ENCODE data around the gene NPY5R. TPM values are rescaled to one million over a fixed set of nuclear protein-coding genes. Genes with fewer than 3 reads are reported as not detected.

Gene NPY5R
- total and polyA plus RNA-seq, 2 donors (not counting 1 experiment from before 2014, with no cell fraction given) = not detected

DNA sequence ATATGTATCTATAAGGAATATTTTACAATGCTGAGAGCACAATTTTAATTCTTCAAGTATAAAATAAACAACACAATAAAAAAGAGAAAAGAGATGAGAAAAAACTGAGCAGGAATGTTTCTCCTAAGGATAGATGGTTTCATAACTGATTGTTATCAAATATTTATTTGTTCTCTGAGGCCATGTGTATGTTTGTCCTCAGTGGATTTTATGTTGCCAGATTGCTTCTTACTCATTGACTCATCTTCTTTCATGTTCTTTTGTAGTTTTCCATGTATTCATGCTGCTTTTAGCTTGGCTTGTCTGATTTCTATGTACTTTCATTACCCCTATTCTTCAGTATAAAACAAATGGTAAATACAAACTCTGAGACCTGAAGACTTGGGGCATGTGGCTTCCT lies 41.2 kb downstream of the NPY5R start:
- Histone ChIP-seq H3K4me3 (replicated peaks in 1 of 4; ENCODE audit: control extremely low read depth in 1 of 4, insufficient read depth in 1 of 4, low read depth in 3 of 4, low read length in 4 of 4) (no peak overlapping the region), H3K4me2 (ENCODE audit: extremely low read depth, insufficient read depth, low read length) (no peak overlapping the region), H4K20me1 (ENCODE audit: control insufficient read depth, extremely low read depth, insufficient read depth, low read length) (no peaks in the 10 kb centered on the region), H3K79me2 (ENCODE audit: control insufficient read depth, insufficient read depth, low read length) (no peaks in the 10 kb centered on the region), H3K36me3 (ENCODE audit: control insufficient read depth, insufficient read depth, low read length) (no peaks in the 10 kb centered on the region), H3K9ac (ENCODE audit: insufficient read depth, low read length) (no peak overlapping the region), H3K27me3 (ENCODE audit: control insufficient read depth, insufficient read depth, low read length) (no peaks in the 10 kb centered on the region), H3K4me1 (ENCODE audit: control insufficient read depth, extremely low read depth, insufficient read depth, low read length) (no peaks in the 10 kb centered on the region), H3K27ac (ENCODE audit: insufficient read depth, low read length) (no peak overlapping the region), H3K9me3 (ENCODE audit: control insufficient read depth, insufficient read depth, low read depth, low read length) (no peaks in the 10 kb centered on the region), H2AFZ (ENCODE audit: low read length) (no peak overlapping the region)
- no peak for DNase-seq (ENCODE audit: low read depth in 2 of 2)
- no peak for TF ChIP-seq EZH2 (IDR thresholded peaks at IDR 0.05; ENCODE audit: low read length, missing control alignments)
- TF ChIP-seq, protein P1, sequence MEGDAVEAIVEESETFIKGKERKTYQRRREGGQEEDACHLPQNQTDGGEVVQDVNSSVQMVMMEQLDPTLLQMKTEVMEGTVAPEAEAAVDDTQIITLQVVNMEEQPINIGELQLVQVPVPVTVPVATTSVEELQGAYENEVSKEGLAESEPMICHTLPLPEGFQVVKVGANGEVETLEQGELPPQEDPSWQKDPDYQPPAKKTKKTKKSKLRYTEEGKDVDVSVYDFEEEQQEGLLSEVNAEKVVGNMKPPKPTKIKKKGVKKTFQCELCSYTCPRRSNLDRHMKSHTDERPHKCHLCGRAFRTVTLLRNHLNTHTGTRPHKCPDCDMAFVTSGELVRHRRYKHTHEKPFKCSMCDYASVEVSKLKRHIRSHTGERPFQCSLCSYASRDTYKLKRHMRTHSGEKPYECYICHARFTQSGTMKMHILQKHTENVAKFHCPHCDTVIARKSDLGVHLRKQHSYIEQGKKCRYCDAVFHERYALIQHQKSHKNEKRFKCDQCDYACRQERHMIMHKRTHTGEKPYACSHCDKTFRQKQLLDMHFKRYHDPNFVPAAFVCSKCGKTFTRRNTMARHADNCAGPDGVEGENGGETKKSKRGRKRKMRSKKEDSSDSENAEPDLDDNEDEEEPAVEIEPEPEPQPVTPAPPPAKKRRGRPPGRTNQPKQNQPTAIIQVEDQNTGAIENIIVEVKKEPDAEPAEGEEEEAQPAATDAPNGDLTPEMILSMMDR (conservative IDR thresholded peaks at IDR 0.05 in 1 of 2, IDR thresholded peaks at IDR 0.05 in 1 of 2; ENCODE audit: low read depth in 1 of 2, low read length in 2 of 2) = no peak

DNA sequence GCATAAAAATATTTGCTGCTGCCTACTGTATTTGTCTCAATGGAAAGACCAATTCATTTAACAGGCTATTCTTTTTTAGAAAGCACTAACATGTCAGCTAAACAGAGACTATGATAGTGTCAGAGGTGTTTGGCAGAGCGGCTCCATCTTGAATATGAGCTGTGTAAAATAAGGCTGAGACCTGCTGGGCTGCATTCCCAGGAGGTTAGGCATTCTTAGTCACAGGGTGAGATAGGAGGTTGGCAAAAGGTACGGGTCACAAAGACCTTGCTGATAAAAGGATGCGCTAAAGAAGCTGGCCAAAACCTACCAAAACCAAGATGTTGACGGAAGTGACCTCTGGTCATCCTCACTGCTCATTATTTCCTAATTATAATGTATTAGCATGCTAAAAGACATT lies 41.8 kb downstream of the NPY5R start:
- Histone ChIP-seq H3K4me2 (ENCODE audit: extremely low read depth, insufficient read depth, low read length) (no peak overlapping the region), H3K27ac (ENCODE audit: insufficient read depth, low read length) (no peak overlapping the region), H3K4me1 (ENCODE audit: control insufficient read depth, extremely low read depth, insufficient read depth, low read length) (no peaks in the 10 kb centered on the region), H3K9ac (ENCODE audit: insufficient read depth, low read length) (no peak overlapping the region), H2AFZ (ENCODE audit: low read length) (no peak overlapping the region), H3K79me2 (ENCODE audit: control insufficient read depth, insufficient read depth, low read length) (no peaks in the 10 kb centered on the region), H3K4me3 (replicated peaks in 1 of 4; ENCODE audit: control extremely low read depth in 1 of 4, insufficient read depth in 1 of 4, low read depth in 3 of 4, low read length in 4 of 4) (no peak overlapping the region), H3K27me3 (ENCODE audit: control insufficient read depth, insufficient read depth, low read length) (no peaks in the 10 kb centered on the region), H4K20me1 (ENCODE audit: control insufficient read depth, extremely low read depth, insufficient read depth, low read length) (no peaks in the 10 kb centered on the region), H3K9me3 (ENCODE audit: control insufficient read depth, insufficient read depth, low read depth, low read length) (no peaks in the 10 kb centered on the region), H3K36me3 (ENCODE audit: control insufficient read depth, insufficient read depth, low read length) (no peaks in the 10 kb centered on the region)
- DNase-seq (ENCODE audit: low read depth in 2 of 2) = no peak
- TF ChIP-seq, protein P1 (conservative IDR thresholded peaks at IDR 0.05 in 1 of 2, IDR thresholded peaks at IDR 0.05 in 1 of 2; ENCODE audit: low read depth in 1 of 2, low read length in 2 of 2) = no peak
- TF ChIP-seq EZH2 (IDR thresholded peaks at IDR 0.05; ENCODE audit: low read length, missing control alignments) = no peak

DNA sequence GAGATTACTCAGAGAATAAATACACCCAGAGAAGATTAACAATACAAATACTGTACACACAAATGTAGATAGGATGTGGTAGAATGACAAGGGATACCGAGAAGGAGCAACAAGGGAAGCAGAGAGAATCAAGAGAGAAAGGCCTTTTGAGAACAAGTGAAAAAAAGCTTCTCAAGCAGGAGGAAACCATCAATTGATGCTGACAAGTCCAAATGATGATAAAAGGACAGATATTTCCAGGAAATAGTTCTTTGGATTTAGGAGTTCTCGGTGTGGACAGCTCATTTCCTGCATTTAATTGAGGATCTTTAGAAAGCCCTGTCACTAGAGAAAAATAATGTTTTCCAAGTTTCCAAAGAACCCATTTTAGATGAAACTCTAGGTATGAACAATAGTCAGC lies 48.1 kb downstream of the NPY5R start:
- no peak overlapping the region for H3K4me2 ChIP-seq (ENCODE audit: extremely low read depth, insufficient read depth, low read length)
- H3K27me3 ChIP-seq (ENCODE audit: control insufficient read depth, insufficient read depth, low read length) = no peaks in the 10 kb centered on the region
- H3K9me3 ChIP-seq (ENCODE audit: control insufficient read depth, insufficient read depth, low read depth, low read length) = no peaks in the 10 kb centered on the region
- no peak overlapping the region for H3K4me3 ChIP-seq (replicated peaks in 1 of 4; ENCODE audit: control extremely low read depth in 1 of 4, insufficient read depth in 1 of 4, low read depth in 3 of 4, low read length in 4 of 4)
- H3K9ac ChIP-seq (ENCODE audit: insufficient read depth, low read length) = no peak overlapping the region
- no peaks in the 10 kb centered on the region for H3K36me3 ChIP-seq (ENCODE audit: control insufficient read depth, insufficient read depth, low read length)
- H3K79me2 ChIP-seq (ENCODE audit: control insufficient read depth, insufficient read depth, low read length) = no peaks in the 10 kb centered on the region
- TF ChIP-seq, protein P1 (conservative IDR thresholded peaks at IDR 0.05 in 1 of 2, IDR thresholded peaks at IDR 0.05 in 1 of 2; ENCODE audit: low read depth in 1 of 2, low read length in 2 of 2) = no peak
- TF ChIP-seq EZH2 (IDR thresholded peaks at IDR 0.05; ENCODE audit: low read length, missing control alignments) = no peak
- no peak for DNase-seq (ENCODE audit: low read depth in 2 of 2)
- no peak overlapping the region for H3K27ac ChIP-seq (ENCODE audit: insufficient read depth, low read length)
- H2AFZ ChIP-seq (ENCODE audit: low read length) = no peak overlapping the region
- H4K20me1 ChIP-seq (ENCODE audit: control insufficient read depth, extremely low read depth, insufficient read depth, low read length) = no peaks in the 10 kb centered on the region
- H3K4me1 ChIP-seq (ENCODE audit: control insufficient read depth, extremely low read depth, insufficient read depth, low read length) = no peaks in the 10 kb centered on the region

Data from fibroblast of lung (primary cell).